ENCODE data around the gene GJB5.

- TF ChIP-seq POLR2A (IDR thresholded peaks at IDR 0.05; ENCODE audit: low read length), result no peak
- no peak for TF ChIP-seq GATA1 (IDR thresholded peaks at IDR 0.05; ENCODE audit: low read depth, low read length)
Measured at GRCh38 chr1:34785231-34785874, 30.5 kb downstream of the GJB5 start.

Data from erythroblast (primary cell).